Measurements from ENCODE around the gene EP400.
"Not testable (repeated sequence)": the region's sequence is repeated elsewhere in the genome, so short reads cannot be mapped to it uniquely, and the experiment has no call there.

Gene EP400

GRCh38 chr12:132027636-132028035, 77.9 kb downstream of the EP400 start:
- DNase-seq = no peak
- H3K4me1 Mint-ChIP-seq = no peaks in the 10 kb centered on the region
- CTCF ChIA-PET = no interaction called here
- H3K4me3 Mint-ChIP-seq = no peak overlapping the region
- H3K36me3 Mint-ChIP-seq = peaks cover 52% of the 10 kb centered on the region
- no peaks in the 10 kb centered on the region for H3K9me3 Mint-ChIP-seq
- H3K27me3 Mint-ChIP-seq = no peaks in the 10 kb centered on the region
- H3K27ac Mint-ChIP-seq = no peak overlapping the region

DNA sequence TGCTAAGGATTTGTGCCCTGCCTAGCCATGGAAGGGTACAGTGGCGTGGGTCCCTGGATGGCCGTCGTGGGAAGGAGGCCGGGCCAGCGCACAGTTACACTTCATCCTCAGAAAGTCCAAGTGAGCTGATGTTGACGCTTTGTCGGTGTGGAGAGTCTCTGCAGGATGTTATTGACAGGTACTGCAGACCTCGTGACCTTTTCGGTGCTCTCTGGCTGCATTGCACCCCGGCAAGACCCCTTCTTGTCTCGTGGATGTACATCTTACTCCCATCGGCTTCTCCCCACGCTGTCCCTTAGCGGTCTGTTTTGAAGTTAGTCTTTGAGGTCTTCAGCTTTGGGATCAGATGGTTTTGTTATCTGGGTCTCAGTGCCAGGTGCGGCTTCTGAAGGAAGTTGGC, 78.4 kb downstream of the EP400 start:
- H3K27me3 Mint-ChIP-seq = no peaks in the 10 kb centered on the region
- H3K27ac Mint-ChIP-seq = no peak overlapping the region
- H3K36me3 Mint-ChIP-seq = peaks cover 53% of the 10 kb centered on the region
- DNase-seq = no peak
- CTCF ChIA-PET = no interaction called here
- no peak overlapping the region for H3K4me3 Mint-ChIP-seq
- H3K4me1 Mint-ChIP-seq = no peaks in the 10 kb centered on the region
- H3K9me3 Mint-ChIP-seq = no peaks in the 10 kb centered on the region

DNA sequence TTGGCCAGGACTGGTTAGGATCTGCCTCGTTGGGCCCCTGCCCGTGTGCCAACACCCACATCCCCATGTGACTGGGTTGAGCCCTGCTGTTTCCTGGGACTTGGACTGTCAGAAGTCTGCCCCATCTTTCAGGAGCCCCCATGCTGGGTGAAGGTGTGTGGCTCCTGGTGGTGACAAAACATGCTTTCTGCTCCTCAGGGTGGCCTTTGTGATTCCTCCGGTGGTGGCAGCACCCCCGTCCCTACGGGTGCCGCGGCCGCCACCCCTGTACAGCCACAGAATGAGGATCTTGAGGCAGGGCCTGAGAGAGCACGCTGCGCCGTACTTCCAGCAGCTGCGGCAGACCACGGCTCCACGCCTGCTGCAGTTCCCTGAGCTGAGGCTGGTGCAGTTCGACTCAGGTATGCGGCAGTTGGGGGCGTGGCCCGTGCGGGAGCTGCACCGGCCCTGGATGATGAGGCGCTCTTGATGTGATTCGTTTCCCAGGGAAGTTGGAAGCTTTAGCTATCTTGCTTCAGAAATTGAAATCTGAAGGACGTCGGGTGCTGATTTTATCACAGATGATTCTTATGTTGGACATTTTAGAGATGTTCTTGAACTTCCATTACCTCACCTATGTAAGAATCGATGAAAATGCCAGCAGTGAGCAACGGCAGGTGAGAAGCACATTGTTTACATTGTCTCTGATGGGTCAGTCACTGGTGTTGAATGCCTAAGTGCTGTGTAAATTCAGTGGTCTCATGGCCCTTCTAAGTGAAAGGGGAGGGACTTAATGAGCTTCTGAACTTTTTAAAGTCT, 80.0 kb downstream of the EP400 start:
- Mint-ChIP-seq H3K4me3 (no peak overlapping the region), H3K4me1 (no peaks in the 10 kb centered on the region), H3K27ac (no peak overlapping the region), H3K9me3 (no peaks in the 10 kb centered on the region), H3K27me3 (no peaks in the 10 kb centered on the region), H3K36me3 (peaks cover 63% of the 10 kb centered on the region)
- DNase-seq = no peak
- CTCF ChIA-PET = no interaction called here

GRCh38 chr12:132030367-132031038, 80.8 kb downstream of the EP400 start:
- H3K36me3 Mint-ChIP-seq = peaks cover 62% of the 10 kb centered on the region
- H3K9me3 Mint-ChIP-seq = no peaks in the 10 kb centered on the region
- DNase-seq = no peak
- no peak overlapping the region for H3K27ac Mint-ChIP-seq
- CTCF ChIA-PET = no interaction called here
- H3K4me1 Mint-ChIP-seq = no peaks in the 10 kb centered on the region
- no peaks in the 10 kb centered on the region for H3K27me3 Mint-ChIP-seq
- H3K4me3 Mint-ChIP-seq = no peak overlapping the region

GRCh38 chr12:132033627-132034026, 83.9 kb downstream of the EP400 start:
- peaks cover 61% of the 10 kb centered on the region for H3K36me3 Mint-ChIP-seq
- no peak overlapping the region for H3K4me3 Mint-ChIP-seq
- no peak for DNase-seq
- CTCF ChIA-PET = no interaction called here
- no peaks in the 10 kb centered on the region for H3K9me3 Mint-ChIP-seq
- H3K4me1 Mint-ChIP-seq = no peaks in the 10 kb centered on the region
- no peaks in the 10 kb centered on the region for H3K27me3 Mint-ChIP-seq
- no peak overlapping the region for H3K27ac Mint-ChIP-seq

DNA sequence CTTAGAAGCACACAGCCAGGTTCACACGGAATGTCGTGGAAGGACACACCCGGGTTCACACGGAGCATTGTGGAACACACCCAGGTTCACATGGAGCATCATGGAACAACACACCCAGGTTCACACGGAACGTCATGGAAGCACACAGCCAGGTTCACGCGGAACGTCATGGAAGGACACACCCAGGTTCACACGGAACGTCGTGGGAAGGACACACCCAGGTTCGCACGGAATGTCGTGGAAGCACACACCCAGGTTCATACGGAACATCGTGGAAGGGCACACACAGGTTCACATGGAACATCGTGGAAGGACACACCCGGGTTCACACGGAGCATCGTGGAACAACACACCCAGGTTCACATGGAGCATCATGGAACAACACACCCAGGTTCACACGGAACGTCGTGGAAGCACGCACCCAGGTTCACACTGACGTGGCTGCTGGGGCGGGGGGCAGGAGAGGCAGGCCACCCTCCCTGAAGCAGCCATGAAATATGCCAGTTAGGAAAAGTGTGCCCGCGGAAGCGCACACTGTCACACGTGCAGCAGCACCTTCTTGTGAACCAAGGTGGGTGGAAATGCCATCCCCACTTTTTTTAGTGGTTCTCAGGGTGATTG, 86.4 kb downstream of the EP400 start:
- H3K4me3 Mint-ChIP-seq = no peak overlapping the region
- H3K36me3 Mint-ChIP-seq = peaks cover 46% of the 10 kb centered on the region
- H3K4me1 Mint-ChIP-seq = no peaks in the 10 kb centered on the region
- no peak overlapping the region for H3K27ac Mint-ChIP-seq
- no peaks in the 10 kb centered on the region for H3K9me3 Mint-ChIP-seq
- CTCF ChIA-PET = no interaction called here
- no peak for DNase-seq
- H3K27me3 Mint-ChIP-seq = no peaks in the 10 kb centered on the region

GRCh38 chr12:132040906-132041606, 91.3 kb downstream of the EP400 start:
- DNase-seq = no peak
- H3K4me3 Mint-ChIP-seq = no peak overlapping the region
- H3K27me3 Mint-ChIP-seq = no peaks in the 10 kb centered on the region
- no peaks in the 10 kb centered on the region for H3K4me1 Mint-ChIP-seq
- H3K27ac Mint-ChIP-seq = no peak overlapping the region
- peaks cover 31% of the 10 kb centered on the region for H3K36me3 Mint-ChIP-seq
- no peaks in the 10 kb centered on the region for H3K9me3 Mint-ChIP-seq
- CTCF ChIA-PET = no interaction called here

DNA sequence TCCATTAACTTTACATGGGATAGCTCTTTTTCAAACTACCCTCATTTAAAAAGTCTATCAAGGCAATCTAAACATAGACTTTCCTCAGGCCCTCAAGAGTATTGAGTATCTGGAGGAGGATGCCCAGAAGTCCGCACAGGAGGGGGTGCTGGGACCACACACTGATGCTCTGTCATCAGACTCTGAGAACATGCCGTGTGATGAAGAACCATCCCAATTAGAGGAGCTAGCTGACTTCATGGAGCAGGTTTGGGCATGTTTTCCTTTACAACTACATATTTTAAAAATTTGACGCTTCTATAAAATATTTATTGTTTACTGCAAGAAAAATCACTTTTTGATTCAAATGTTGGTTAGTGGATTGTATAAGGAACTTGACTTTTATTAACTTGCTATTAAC, 93.5 kb downstream of the EP400 start:
- no peak overlapping the region for H3K27ac Mint-ChIP-seq
- H3K4me3 Mint-ChIP-seq = no peak overlapping the region
- CTCF ChIA-PET = no interaction called here
- DNase-seq = no peak
- H3K9me3 Mint-ChIP-seq = no peaks in the 10 kb centered on the region
- no peaks in the 10 kb centered on the region for H3K27me3 Mint-ChIP-seq
- H3K36me3 Mint-ChIP-seq = peaks cover 37% of the 10 kb centered on the region
- H3K4me1 Mint-ChIP-seq = no peaks in the 10 kb centered on the region

DNA sequence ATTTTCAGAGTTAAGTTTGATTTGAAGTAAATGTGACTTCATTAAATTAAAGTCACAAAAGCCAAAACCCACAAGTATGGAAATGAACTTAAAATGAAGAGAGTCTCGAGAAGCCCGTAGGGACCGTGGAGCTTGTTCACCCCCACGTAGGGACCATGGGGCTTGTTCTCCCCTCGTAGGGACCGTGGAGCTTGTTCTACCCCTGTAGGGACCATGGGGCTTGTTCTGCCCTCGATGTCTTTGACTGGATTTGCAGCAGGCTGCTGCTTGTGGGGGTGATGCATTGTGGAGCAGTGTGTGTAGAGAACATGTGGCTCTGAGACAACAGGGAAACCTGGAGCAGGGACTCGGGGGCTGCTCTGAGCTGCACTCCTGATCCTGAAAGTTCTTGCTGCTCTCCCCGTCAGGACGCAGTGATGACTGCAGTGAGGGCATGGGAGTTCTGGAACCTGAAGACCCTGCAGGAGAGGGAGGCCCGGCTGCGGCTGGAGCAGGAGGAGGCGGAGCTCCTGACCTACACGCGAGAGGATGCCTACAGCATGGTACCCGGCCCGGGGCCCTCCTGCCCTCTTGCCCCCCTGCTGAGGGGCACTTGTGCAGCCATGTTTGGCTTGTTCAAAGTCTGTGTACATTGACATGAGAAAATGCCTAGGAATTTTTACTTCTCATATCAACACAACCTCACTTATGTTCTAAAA, 94.2 kb downstream of the EP400 start:
- CTCF ChIA-PET = no interaction called here
- H3K4me3 Mint-ChIP-seq = no peak overlapping the region

DNA sequence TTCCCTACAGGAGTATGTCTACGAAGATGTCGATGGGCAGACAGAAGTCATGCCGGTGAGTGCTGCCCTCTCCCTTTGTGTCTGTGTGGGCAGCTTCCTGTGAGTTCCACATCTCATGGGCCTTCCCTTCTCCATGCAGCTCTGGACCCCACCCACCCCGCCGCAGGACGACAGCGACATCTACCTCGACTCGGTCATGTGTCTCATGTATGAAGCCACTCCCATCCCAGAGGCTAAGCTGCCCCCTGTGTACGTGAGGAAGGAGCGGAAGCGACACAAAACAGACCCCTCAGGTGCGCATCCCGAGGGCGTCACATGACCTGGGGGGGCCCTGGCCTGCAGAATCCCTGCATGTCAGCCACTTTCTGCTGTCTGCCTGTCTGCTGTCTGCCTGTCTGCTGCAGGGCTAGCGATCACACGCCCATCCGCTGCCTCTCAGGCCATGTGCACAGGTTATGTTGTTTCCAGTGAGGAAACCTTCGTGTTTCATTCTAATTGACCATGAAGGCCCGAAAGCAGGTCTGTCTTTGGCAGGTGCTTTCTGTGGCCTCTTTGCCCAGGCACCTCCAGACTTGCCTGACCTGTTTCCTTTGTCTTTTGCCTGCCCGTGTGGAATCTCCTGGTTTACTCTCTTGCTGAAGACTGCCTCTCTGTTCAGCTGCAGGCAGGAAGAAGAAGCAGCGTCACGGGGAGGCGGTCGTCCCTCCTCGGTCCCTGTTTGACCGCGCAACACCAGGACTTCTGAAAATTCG, 95.1 kb downstream of the EP400 start:
- Mint-ChIP-seq H3K27ac (no peak overlapping the region), H3K36me3 (peaks cover 38% of the 10 kb centered on the region), H3K4me1 (no peaks in the 10 kb centered on the region), H3K4me3 (no peak overlapping the region), H3K27me3 (no peaks in the 10 kb centered on the region), H3K9me3 (no peaks in the 10 kb centered on the region)
- CTCF ChIA-PET = no interaction called here
- no peak for DNase-seq

More for the DNA sequence above, 94.2 kb downstream of the EP400 start:
- DNase-seq = no peak
- Mint-ChIP-seq H3K9me3 (no peaks in the 10 kb centered on the region), H3K27me3 (no peaks in the 10 kb centered on the region), H3K27ac (peak overlapping the region; percentile 5), H3K36me3 (peaks cover 38% of the 10 kb centered on the region), H3K4me1 (no peaks in the 10 kb centered on the region)

- no peak overlapping the region for H3K27ac Mint-ChIP-seq
- CTCF ChIA-PET = no interaction called here
- H3K36me3 Mint-ChIP-seq = peaks cover 43% of the 10 kb centered on the region
- no peak overlapping the region for H3K4me3 Mint-ChIP-seq
- no peaks in the 10 kb centered on the region for H3K27me3 Mint-ChIP-seq
- no peaks in the 10 kb centered on the region for H3K4me1 Mint-ChIP-seq
- no peak for DNase-seq
- H3K9me3 Mint-ChIP-seq = no peaks in the 10 kb centered on the region
Measured at GRCh38 chr12:132045751-132046150, 96.0 kb downstream of the EP400 start.

GRCh38 chr12:132046561-132046960, 96.8 kb downstream of the EP400 start:
- CTCF ChIA-PET = no interaction called here
- DNase-seq = no peak
- Mint-ChIP-seq H3K9me3 (no peaks in the 10 kb centered on the region), H3K4me3 (no peak overlapping the region), H3K27ac (no peak overlapping the region), H3K36me3 (peaks cover 50% of the 10 kb centered on the region), H3K27me3 (no peaks in the 10 kb centered on the region), H3K4me1 (no peaks in the 10 kb centered on the region)

GRCh38 chr12:132047630-132048029, 97.9 kb downstream of the EP400 start:
- H3K4me3 Mint-ChIP-seq, DNase-seq, H3K27ac Mint-ChIP-seq, H3K4me1 Mint-ChIP-seq, CTCF ChIA-PET, H3K27me3 Mint-ChIP-seq, H3K9me3 Mint-ChIP-seq: not testable (repeated sequence)
- peaks cover 56% of the 10 kb centered on the region for H3K36me3 Mint-ChIP-seq

- Mint-ChIP-seq H3K9me3 (no peaks in the 10 kb centered on the region), H3K4me1 (no peaks in the 10 kb centered on the region), H3K27ac (no peak overlapping the region), H3K36me3 (peaks cover 64% of the 10 kb centered on the region), H3K27me3 (no peaks in the 10 kb centered on the region), H3K4me3 (no peak overlapping the region)
- no peak for DNase-seq
- CTCF ChIA-PET = no interaction called here
Measured at GRCh38 chr12:132049442-132049841, 99.7 kb downstream of the EP400 start.
